ENCODE measurements around the gene PSTPIP2. TPM values are rescaled to one million over a fixed set of nuclear protein-coding genes. Genes with fewer than 3 reads are reported as not detected.

PSTPIP2 gene
- total RNA-seq, 1 experiment from 2014 or later, result 1.9 TPM

GRCh38 chr18:46069524-46069923, 2.5 kb downstream of the PSTPIP2 start:
- DNase-seq (ENCODE audit: low spot score) (no peak), ATAC-seq (no peak)
- Mint-ChIP-seq H3K9me3 (peaks cover 3% of the 10 kb centered on the region; the same call in 1 of the 2 replicates), H3K27me3 (ENCODE audit: low read depth) (peaks cover 37% of the 10 kb centered on the region), H3K27ac (no peak overlapping the region; the same call in 1 of the 2 replicates), H3K36me3 (no peaks in the 10 kb centered on the region), H3K4me3 (no peak overlapping the region), H3K4me1 (peaks cover 7% of the 10 kb centered on the region; the same call in 1 of the 2 replicates)
- no peak for TF ChIP-seq ZNF416 (CRISPR knock-in tag; IDR thresholded peaks at IDR 0.05)
- no peak for TF ChIP-seq MAX (CRISPR knock-in tag; IDR thresholded peaks at IDR 0.05)
- no peak for TF ChIP-seq ESRRA (CRISPR knock-in tag; IDR thresholded peaks at IDR 0.05; ENCODE audit: borderline replicate concordance)
- no peak for TF ChIP-seq EMX1 (CRISPR knock-in tag; IDR thresholded peaks at IDR 0.05)
- TF ChIP-seq NFATC4 (CRISPR knock-in tag; IDR thresholded peaks at IDR 0.05), result no peak
- TF ChIP-seq ZNF232 (CRISPR knock-in tag; IDR thresholded peaks at IDR 0.05), result no peak
- TF ChIP-seq ATF1 (CRISPR knock-in tag; IDR thresholded peaks at IDR 0.05), result no peak
- POLR2A ChIA-PET, result no interaction called here
- CTCF ChIA-PET, result no interaction called here

GRCh38 chr18:46068763-46069162, 3.3 kb downstream of the PSTPIP2 start:
- H3K27me3 Mint-ChIP-seq (ENCODE audit: low read depth), result peaks cover 37% of the 10 kb centered on the region
- 0 out of 2 replicates have a peak overlapping the region, but pooled peaks have one; percentile 32 for H3K27ac Mint-ChIP-seq
- peaks cover 3% of the 10 kb centered on the region; the same call in 1 of the 2 replicates for H3K9me3 Mint-ChIP-seq
- no peak overlapping the region for H3K4me3 Mint-ChIP-seq
- CTCF ChIA-PET, result no interaction called here
- peaks cover 9% of the 10 kb centered on the region; the same call in 1 of the 2 replicates for H3K4me1 Mint-ChIP-seq
- no peak for ATAC-seq
- DNase-seq (ENCODE audit: low spot score), result no peak
- no peaks in the 10 kb centered on the region for H3K36me3 Mint-ChIP-seq
- POLR2A ChIA-PET, result no interaction called here
- TF ChIP-seq IRF2 (CRISPR knock-in tag; IDR thresholded peaks at IDR 0.05; ENCODE audit: borderline replicate concordance, low read depth), result no peak
- no peak for TF ChIP-seq NFYB (CRISPR knock-in tag; conservative IDR thresholded peaks at IDR 0.05; ENCODE audit: low read depth)
- no peak for TF ChIP-seq ZNF317 (CRISPR knock-in tag; IDR thresholded peaks at IDR 0.05; ENCODE audit: borderline replicate concordance, low read depth)
- no peak for TF ChIP-seq FOXP4 (CRISPR knock-in tag; IDR thresholded peaks at IDR 0.05)
- no peak for TF ChIP-seq USF1 (CRISPR knock-in tag; IDR thresholded peaks at IDR 0.05)
- no peak for TF ChIP-seq ERG (CRISPR knock-in tag; IDR thresholded peaks at IDR 0.05)
- no peak for TF ChIP-seq ATF1 (CRISPR knock-in tag; IDR thresholded peaks at IDR 0.05)
- TF ChIP-seq PREB (CRISPR knock-in tag; IDR thresholded peaks at IDR 0.05; ENCODE audit: borderline replicate concordance), result no peak
- TF ChIP-seq STAT6 (CRISPR knock-in tag; conservative IDR thresholded peaks at IDR 0.05; ENCODE audit: low read depth), result no peak
- no peak for TF ChIP-seq ZNF138 (CRISPR knock-in tag; conservative IDR thresholded peaks at IDR 0.05)
- no peak for TF ChIP-seq SOX15 (CRISPR knock-in tag; IDR thresholded peaks at IDR 0.05)
- TF ChIP-seq SMAD3 (CRISPR knock-in tag; IDR thresholded peaks at IDR 0.05; ENCODE audit: borderline replicate concordance), result no peak
- no peak for TF ChIP-seq MAX (CRISPR knock-in tag; IDR thresholded peaks at IDR 0.05)
- TF ChIP-seq ATF3 (CRISPR knock-in tag; conservative IDR thresholded peaks at IDR 0.05), result no peak
- TF ChIP-seq CREM (CRISPR knock-in tag; IDR thresholded peaks at IDR 0.05), result no peak
- TF ChIP-seq AR (CRISPR knock-in tag; IDR thresholded peaks at IDR 0.05), result no peak
- no peak for TF ChIP-seq ELF4 (CRISPR knock-in tag; IDR thresholded peaks at IDR 0.05; ENCODE audit: low read depth)
